NCI-H1436 treated with DMSO at 0.1 percent for 48 hours (cell line): Measurements from ENCODE around the gene CDR2.
"Not testable (repeated sequence)": the region's sequence is repeated elsewhere in the genome, so short reads cannot be mapped to it uniquely, and the experiment has no call there.

Experiments
- DNase-seq: peaks from one replicate; lab custom pipeline; 2025; lab: John Stamatoyannopoulos, UW

The CDR2 gene

DNA sequence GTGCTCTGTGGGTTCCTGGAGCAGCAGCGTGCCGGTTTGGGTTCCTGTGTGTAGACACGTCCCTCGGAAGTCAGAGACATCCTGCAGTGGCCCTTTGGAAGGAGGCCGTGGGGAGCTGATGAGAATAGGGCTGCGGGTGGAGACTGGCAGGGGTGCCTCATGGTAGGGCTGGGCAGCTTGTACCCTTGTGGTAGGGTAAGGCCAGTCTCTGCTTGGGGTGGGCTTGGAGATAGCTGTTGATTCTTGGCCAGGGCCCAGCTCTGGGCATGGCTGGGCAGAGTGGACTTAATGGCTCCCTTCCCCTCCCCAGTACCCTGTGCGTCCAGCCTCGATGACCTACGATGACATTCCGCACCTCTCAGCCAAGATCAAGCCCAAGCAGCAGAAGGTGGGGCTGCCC is 66.6 kb downstream of the CDR2 start:
- no peak for DNase-seq

DNA sequence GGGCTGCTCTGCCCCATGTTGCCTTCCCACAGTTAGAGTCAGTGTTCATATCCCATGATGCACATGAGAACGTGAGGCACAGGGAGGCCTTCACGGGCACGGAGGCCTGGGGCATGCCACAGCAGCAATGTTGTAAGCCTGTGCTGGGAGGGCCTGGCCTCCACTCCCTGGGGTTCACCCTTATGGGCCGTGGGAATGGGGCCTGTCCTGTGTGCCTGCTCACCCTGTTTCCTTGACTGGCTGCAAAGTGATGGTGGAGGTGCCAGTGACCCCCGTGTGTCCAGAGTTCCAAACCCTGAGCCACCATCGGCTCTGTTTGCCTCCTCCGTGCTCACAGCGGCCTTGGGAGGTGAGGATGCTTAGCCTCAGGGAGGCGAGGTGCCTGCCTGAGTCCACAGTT is 67.6 kb downstream of the CDR2 start:
- DNase-seq: no peak

DNA sequence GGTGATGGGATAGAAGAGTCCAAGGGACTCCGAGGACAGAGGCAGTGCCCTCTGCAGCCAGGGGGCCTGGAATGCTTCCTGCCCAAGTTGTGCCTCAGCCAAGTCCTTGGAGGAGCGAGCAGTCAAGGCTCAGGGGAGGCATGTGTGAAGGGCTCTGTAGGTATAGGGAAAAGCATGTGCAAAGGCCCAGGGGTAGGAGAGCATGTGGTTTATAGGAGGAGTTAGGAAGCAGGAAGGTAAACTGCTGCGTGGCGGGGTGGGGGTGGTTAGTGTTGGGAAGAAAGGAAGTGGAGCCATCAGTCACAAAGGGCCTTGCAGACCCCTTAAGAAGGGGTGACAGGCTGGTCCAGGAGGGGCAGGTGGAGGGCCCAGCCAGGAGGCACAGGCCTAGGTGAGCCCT is 70.0 kb downstream of the CDR2 start:
- no peak for DNase-seq

DNA sequence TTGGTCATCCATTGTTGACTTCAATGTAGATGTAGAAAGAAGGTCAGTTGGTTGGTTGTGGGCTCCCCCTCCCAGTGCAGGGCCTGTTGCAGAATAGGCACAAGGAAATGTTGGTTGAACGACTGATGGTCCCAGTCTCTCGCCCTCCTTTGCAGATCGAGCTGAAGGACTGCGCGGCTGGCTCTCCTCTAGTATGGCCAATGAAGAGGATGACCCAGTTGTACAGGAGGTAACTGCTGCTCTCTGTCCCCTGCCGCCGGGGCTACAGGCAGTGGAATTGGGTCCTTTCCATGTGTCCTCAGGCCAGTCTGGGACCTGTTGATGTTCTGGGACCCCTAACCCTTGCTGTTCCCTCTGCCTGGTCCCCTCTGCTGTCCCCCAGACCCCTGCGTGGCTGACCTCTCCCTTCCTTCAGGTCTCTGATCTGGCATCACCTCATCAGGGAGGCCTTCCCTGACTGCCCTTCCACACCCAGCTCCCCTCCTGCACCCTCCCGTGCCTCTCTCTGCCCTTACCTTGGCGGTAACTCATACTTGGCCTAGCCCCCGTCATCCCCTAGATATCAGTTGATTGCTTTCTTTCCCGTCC is 71.5 kb downstream of the CDR2 start:
- DNase-seq: no peak

DNA sequence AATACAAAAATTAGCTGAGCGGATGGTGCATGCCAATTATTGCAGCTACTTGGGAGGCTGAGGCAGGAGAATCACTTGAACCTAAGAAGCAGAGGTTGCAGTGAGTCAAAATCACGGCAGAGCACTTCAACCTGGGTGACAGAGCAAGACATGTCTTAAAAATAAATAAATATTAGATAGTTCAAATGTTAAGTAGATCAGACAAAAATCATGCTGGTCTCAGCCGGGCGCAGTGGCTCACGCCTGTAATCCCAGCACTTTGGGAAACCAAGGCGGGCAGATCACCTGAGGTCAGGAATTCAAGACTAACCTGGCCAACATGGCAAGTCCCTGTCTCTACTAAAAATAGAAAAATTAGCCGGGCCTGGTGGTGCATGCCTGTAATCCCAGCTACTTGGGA is 73.0 kb downstream of the CDR2 start:
- not testable (repeated sequence) for DNase-seq

DNA sequence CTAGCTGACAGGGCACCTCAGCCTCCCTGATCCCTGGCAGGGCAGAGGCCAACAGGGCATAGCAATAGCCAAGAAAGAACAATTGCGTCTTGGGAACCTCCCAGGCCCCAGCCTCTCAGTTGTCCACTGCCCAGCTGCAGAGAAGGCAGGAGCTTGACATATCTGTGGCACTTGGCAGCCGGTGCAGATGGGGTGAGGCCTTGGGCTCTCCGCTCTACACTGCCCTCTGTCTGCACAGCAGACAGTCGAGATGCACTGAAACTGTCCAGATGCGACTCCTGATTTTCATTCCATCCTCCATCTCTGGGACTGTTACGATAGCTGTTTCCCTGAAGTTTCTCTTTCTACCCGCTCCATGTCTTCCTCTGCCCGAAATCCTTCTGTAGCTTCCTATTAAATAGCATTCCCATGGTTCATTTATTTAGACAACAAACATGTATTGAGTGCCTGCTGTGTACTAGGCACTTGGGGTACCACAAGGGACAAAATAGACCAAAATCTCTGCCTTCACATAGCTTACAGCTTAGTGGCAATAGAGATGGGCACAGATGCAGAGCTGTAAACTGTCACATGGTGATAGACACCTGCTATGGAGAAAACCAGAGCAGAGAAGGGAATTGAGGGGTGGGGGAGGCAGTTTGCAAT is 73.9 kb downstream of the CDR2 start:
- no peak for DNase-seq

DNA sequence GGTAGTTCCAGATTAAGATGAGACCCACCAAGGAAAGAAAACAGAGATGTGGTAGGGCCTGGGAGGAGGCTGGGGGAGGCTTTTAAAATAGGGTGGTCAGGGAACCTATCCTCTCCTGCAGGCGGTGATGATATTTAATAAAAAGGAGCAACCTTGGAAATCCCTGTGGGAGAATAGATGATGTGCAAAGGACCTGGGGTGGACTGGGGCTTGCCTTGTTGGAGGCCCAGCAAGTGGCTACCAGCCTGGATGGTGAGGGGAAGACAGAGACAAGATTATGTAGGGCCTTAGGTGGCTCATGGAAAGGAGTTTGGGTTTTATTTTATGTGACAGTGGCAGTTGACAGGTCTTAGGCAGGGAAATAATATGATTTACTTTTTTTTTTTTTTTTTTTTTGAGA is 75.4 kb downstream of the CDR2 start:
- DNase-seq: no peak

DNA sequence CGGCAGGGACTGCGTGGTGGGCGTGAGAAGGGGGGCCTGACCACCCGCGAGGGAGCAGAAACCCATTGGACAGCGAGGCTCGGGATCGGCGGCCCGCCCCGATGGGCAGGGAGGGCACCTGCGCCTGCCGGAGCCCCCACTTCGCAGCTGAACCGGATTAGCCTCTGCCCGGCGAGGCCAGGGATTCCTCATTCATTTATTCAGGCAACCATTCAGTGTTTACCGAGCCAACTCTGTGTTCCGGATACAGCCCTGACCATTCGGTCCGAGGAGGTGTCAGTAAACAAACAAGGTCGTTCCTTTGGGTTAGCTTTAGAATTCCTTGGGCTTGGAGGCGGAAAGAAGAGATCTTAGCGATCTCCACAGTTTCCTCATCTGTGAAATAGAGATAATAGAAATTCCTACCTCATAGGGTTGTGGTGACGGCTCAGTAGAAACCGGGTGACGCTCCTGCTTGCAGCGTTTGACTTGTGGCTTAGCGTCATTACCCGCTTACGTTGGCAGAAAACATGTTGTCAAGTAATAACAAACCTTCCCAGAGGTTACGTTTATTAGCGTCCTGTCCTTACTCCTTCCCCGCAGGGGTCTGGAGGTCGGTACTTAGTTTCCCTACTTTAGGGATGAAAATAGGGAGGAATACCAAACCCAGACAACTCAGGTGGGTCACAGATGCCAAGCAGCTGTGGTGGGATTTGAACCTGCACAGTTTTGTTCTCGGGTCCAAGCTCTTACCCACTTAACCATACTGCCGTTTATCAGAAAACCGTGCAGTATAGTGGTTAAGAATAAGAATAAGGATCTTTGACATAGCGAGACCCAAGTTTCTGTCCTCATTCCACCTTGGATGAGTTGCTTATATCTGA is 76.3 kb downstream of the CDR2 start:
- peak; percentile 87 for DNase-seq

DNA sequence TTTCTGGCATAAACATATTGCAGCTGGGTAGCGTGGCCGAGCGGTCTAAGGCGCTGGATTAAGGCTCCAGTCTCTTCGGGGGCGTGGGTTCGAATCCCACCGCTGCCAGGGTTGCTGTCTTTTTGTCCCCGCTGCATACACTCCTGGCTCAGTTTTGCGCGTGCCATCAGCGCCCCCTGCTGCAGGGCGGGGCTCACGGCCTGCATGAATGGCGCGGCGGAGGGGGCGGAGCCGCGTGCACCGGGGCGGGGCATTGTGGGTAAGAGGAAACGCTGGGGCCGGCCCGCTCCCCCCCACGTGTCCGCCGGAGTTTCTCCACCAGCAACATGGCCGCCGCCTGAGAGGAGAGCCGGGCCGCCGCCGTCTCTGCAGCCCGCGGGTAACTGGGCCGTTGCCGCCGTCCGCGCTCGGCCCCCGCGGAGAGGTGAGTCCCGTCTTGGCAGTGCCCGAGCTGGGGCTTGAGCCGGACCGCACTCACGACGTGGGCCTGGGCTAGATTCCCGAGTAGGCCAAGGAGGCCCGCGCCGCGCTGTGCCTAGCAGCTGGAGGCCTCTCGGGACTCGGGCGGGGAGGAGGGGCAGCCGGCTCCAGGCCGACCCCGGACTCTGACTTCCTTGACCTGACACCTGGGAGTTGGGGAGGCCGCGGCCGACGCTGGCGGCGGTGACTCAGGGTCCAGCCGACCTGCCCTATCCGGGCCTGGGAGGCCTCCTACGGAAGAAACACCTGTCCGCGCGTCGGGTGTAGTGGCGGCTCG is 77.1 kb downstream of the CDR2 start, which contains the start of gene POLR3E:
Gene POLR3E, plus strand, starts transcription at position 296 of the 757 bp plus-strand sequence. CDS start 5,560 bp downstream, outside the sequence.
- DNase-seq: peak; percentile 78

DNA sequence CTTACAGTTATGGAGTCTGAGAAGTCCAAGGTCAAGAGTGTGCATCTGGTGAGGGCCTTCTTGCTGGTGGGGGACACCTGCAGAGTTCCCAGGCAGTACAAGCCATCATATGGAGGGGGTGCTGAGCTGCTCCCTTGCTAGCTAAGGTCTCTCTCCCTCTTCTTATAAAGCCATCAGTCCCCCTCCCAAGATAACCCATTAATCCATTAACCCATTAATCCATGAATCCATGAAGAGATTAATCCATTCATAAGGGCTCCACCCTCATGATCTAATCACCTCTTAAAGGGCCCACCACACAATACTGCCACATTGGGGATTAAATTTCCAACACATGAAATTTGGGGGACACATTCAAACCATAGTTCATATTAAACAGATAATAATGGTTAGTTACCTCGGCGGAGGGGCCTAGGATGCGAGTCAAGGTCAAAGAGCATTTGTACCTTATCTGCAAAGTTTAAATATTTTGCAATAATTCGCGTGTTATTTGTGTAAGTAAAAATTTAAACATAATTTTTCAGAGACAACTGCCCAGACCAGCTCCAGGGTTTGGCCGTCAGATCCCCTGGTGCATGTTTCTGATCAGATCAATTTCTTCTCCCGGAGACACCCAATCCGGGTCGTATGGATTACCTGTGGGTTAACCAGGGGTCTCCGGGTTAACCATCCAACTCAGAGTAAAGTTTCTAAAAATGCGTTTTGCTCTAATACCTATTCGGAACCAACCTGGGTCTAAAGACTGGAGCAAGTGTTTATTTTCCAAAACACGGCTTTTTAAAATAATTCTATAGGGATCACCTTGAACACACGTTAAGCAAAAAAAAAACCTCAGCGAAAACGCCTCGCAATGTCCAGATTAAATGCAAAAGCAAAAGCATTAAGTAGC is 78.0 kb downstream of the CDR2 start:
- DNase-seq: no peak
